ENCODE measurements around the gene FARP2. TPM values are rescaled to one million over a fixed set of nuclear protein-coding genes. Genes with fewer than 3 reads are reported as not detected.

The FARP2 gene
- total and polyA plus RNA-seq, 10 of the 15 experiments (the other 5 are each of a cell fraction or from before 2014, with no cell fraction given) = 5.5 to 67.5 (median 36.8) TPM

GRCh38 chr2:241321886-241322285 is 34.2 kb upstream of the FARP2 start:
- ChIA-PET POLR2A (interaction anchor here (0.5 to 2.4 kb wide), 5 partner anchors 10 to 750 kb away, joined by 3 to 11 read pairs (median 4); no protein-coding TSS in a partner anchor), RAD21 (ENCODE audit: unreplicated experiment) (interaction anchor here (0.7 to 2.8 kb wide), 5 partner anchors 11 to 70 kb away, joined by 3 to 13 read pairs (median 4); no protein-coding TSS in a partner anchor), CTCF (interaction anchor here (1.0 to 2.1 kb wide), 4 partner anchors 24 to 42 kb away, joined by 3 to 7 read pairs (median 3); no protein-coding TSS in a partner anchor), SMC1A (ENCODE audit: uncharacterized antibody, unreplicated experiment) (interaction anchor here (0.9 to 3.7 kb wide), 7 partner anchors 9 to 367 kb away, joined by 3 to 15 read pairs (median 9); no protein-coding TSS in a partner anchor)
- peaks cover 93% of the 10 kb centered on the region for H3K79me2 ChIP-seq (ENCODE audit: control insufficient read depth, insufficient read depth, low read length)
- H2AFZ ChIP-seq (ENCODE audit: control insufficient read depth, low read depth, low read length) = no peak overlapping the region
- intact Hi-C loops (cut with micrococcal nuclease; ENCODE audit: unreplicated experiment) (no loop called here), in situ Hi-C loops (cut with MboI) (no loop called here)
- FAIRE-seq = no peak
- no peaks in the 10 kb centered on the region; the same call in 2 of the 3 replicates for H3K9me3 ChIP-seq (replicated peaks; ENCODE audit: control insufficient read depth, insufficient read depth, low read length)
- no peak overlapping the region for H3K9ac ChIP-seq (ENCODE audit: control insufficient read depth, insufficient read depth, low read length)
- H3K36me3 ChIP-seq (ENCODE audit: control insufficient read depth in 2 of 2, insufficient read depth in 2 of 2, low read length in 1 of 2) = peaks cover 3 to 4% of the 10 kb centered on the region in 2 experiments; a peak in 3 of 4 replicates
- no peak for TF ChIP-seq MXI1 (IDR thresholded peaks at IDR 0.05; ENCODE audit: low read depth, low read length)
- peak overlapping the region; percentile 44 for H3K4me3 ChIP-seq
- H3K27me3 ChIP-seq (replicated peaks in 1 of 2; ENCODE audit: control insufficient read depth in 2 of 2, insufficient read depth in 2 of 2, low read length in 1 of 2) = no peaks in the 10 kb centered on the region
- 50% methylated on average over 1 of the region's 1 CpG for WGBS (ENCODE audit: insufficient coverage, insufficient replicate concordance, low lambda C conversion rate, missing lambda C conversion rate)
- H3K4me2 ChIP-seq (ENCODE audit: control insufficient read depth, insufficient read depth) = peak overlapping the region; percentile 57
- peak overlapping the region; percentile 14; the same call in 1 of the 2 replicates for H3K27ac ChIP-seq (ENCODE audit: control insufficient read depth, insufficient read depth)
- no peak for ATAC-seq
- no TSS peak for BruUV-seq (replicated peaks)
- H4K20me1 ChIP-seq (ENCODE audit: control insufficient read depth, insufficient read depth) = no peaks in the 10 kb centered on the region; the same call in 1 of the 2 replicates
- peaks cover 29% of the 10 kb centered on the region for H3K4me1 ChIP-seq (ENCODE audit: control insufficient read depth, insufficient read depth, low read length)
- DNase-seq (ENCODE audit: low read depth, low spot score) = no peak

- H3K27ac ChIP-seq (ENCODE audit: control insufficient read depth, insufficient read depth) = peak overlapping the region; percentile 40; the same call in 1 of the 2 replicates
- ChIA-PET RAD21 (ENCODE audit: unreplicated experiment) (interaction anchor here (0.5 to 2.0 kb wide), 6 partner anchors 9 to 68 kb away, joined by 3 to 9 read pairs (median 6); no protein-coding TSS in a partner anchor), CTCF (interaction anchor here (1.0 to 2.6 kb wide), 3 partner anchors 34 to 167 kb away, joined by 3 to 9 read pairs (median 7); no protein-coding TSS in a partner anchor), SMC1A (ENCODE audit: uncharacterized antibody, unreplicated experiment) (interaction anchor here (0.9 to 3.7 kb wide), 6 partner anchors 9 to 67 kb away, joined by 3 to 15 read pairs (median 3); no protein-coding TSS in a partner anchor), POLR2A (interaction anchor here (0.6 to 2.4 kb wide), 5 partner anchors 9 to 44 kb away, joined by 3 to 11 read pairs (median 3); partner anchors contain the start of genes HDLBP and SEPTIN2)
- H3K9me3 ChIP-seq (replicated peaks; ENCODE audit: control insufficient read depth, insufficient read depth, low read length) = no peaks in the 10 kb centered on the region; the same call in 2 of the 3 replicates
- H3K27me3 ChIP-seq (replicated peaks in 1 of 2; ENCODE audit: control insufficient read depth in 2 of 2, insufficient read depth in 2 of 2, low read length in 1 of 2) = no peaks in the 10 kb centered on the region
- H3K4me2 ChIP-seq (ENCODE audit: control insufficient read depth, insufficient read depth) = peak overlapping the region; percentile 65
- DNase-seq (ENCODE audit: low read depth, low spot score) (no peak), ATAC-seq (peak; percentile 45), FAIRE-seq (no peak)
- 58% methylated on average over 5 of the region's 5 CpGs for WGBS (ENCODE audit: insufficient coverage, insufficient replicate concordance, low lambda C conversion rate, missing lambda C conversion rate)
- peaks cover 4 to 8% of the 10 kb centered on the region in 2 experiments; a peak in 3 of 4 replicates for H3K36me3 ChIP-seq (ENCODE audit: control insufficient read depth in 2 of 2, insufficient read depth in 2 of 2, low read length in 1 of 2)
- intact Hi-C loops (cut with micrococcal nuclease; ENCODE audit: unreplicated experiment) (no loop called here), in situ Hi-C loops (cut with MboI) (no loop called here)
- H4K20me1 ChIP-seq (ENCODE audit: control insufficient read depth, insufficient read depth) = no peaks in the 10 kb centered on the region; the same call in 1 of the 2 replicates
- peaks cover 29% of the 10 kb centered on the region for H3K4me1 ChIP-seq (ENCODE audit: control insufficient read depth, insufficient read depth, low read length)
- H3K79me2 ChIP-seq (ENCODE audit: control insufficient read depth, insufficient read depth, low read length) = peaks cover 81% of the 10 kb centered on the region
- BruUV-seq (replicated peaks) = TSS peak; percentile 2
- peak overlapping the region; percentile 50 for H3K4me3 ChIP-seq
- H3K9ac ChIP-seq (ENCODE audit: control insufficient read depth, insufficient read depth, low read length) = no peak overlapping the region
- H2AFZ ChIP-seq (ENCODE audit: control insufficient read depth, low read depth, low read length) = no peak overlapping the region
- TF ChIP-seq BMI1 (IDR thresholded peaks at IDR 0.05; ENCODE audit: borderline replicate concordance) (no peak), FOXM1 (IDR thresholded peaks at IDR 0.05; ENCODE audit: low read depth, low read length) (no peak), ZNF274 (IDR thresholded peaks at IDR 0.05; ENCODE audit: insufficient read depth, insufficient read length) (no peak), ATF2 (IDR thresholded peaks at IDR 0.05; ENCODE audit: low read length) (peak; percentile 47; the same call in 1 of the 2 replicates), YBX1 (IDR thresholded peaks at IDR 0.05) (no peak), SMAD1 (IDR thresholded peaks at IDR 0.05; ENCODE audit: low read depth, partially characterized antibody) (no peak), IRF4 (IDR thresholded peaks at IDR 0.05; ENCODE audit: low read depth, low read length) (no peak), TCF12 (IDR thresholded peaks at IDR 0.05; ENCODE audit: low read depth, low read length) (peak; percentile 31; the same call in 1 of the 2 replicates), SREBF1 (IDR thresholded peaks at IDR 0.05; ENCODE audit: low read length) (no peak), NR2C2 (IDR thresholded peaks at IDR 0.05; ENCODE audit: borderline replicate concordance, control insufficient read depth, insufficient read length, low read depth) (no peak), ATF3 (IDR thresholded peaks at IDR 0.05; ENCODE audit: borderline replicate concordance, extremely low read depth, low read depth, low read length) (no peak), JUNB (IDR thresholded peaks at IDR 0.05) (peak; percentile 71)
These were observed 32.3 kb upstream of the FARP2 start for GRCh38 chr2:241323778-241324177.

Measured in GM12878 (cell line).